ENCODE data around the gene ARID1B.
A peak's percentile ranks its signal among the peaks of the same experiment; 100 is the strongest.

ARID1B gene

DNA sequence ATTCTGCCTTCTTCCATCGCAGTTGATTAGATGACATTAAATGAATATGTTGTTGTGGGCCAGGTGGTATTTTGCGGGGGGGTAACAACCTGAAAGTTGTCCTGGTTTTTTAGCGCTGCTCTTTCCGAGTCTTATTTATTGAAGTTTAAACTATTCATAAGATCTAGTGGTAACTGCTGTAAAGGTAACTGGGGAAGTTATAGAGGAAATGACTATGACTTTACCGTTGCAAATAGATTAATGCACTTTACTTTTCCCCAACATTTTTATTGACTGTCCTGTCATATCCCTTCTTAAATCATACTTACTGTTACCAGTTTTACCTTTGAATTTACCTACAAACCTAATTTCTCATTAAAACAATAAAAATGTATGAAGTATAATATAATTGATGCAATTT is 173.4 kb downstream of the ARID1B start:
- H4K20me1 ChIP-seq (ENCODE audit: insufficient read depth, low read length), result no peaks in the 10 kb centered on the region
- no peaks in the 10 kb centered on the region for H3K9me3 ChIP-seq (ENCODE audit: low read length)
- no peaks in the 10 kb centered on the region for H3K27me3 ChIP-seq (ENCODE audit: insufficient read depth, low read length)
- H3K4me1 ChIP-seq (ENCODE audit: insufficient read depth, low read length, severe bottlenecking), result peaks cover 74% of the 10 kb centered on the region
- H3F3A ChIP-seq (ENCODE audit: insufficient read depth, low read length), result no peaks in the 10 kb centered on the region
- H3K27ac ChIP-seq (ENCODE audit: low read depth, low read length, poor library complexity, severe bottlenecking), result no peak overlapping the region
- no peak overlapping the region for H2AFZ ChIP-seq (ENCODE audit: low read length)
- no peaks in the 10 kb centered on the region for H3K9me2 ChIP-seq (ENCODE audit: low read depth, low read length)
- no peaks in the 10 kb centered on the region for H3K36me3 ChIP-seq (ENCODE audit: insufficient read depth, low read length)
- H3K4me3 ChIP-seq (ENCODE audit: low read depth, low read length, poor library complexity, severe bottlenecking), result no peak overlapping the region
- H3K9ac ChIP-seq (ENCODE audit: low read length), result no peak overlapping the region
- TF ChIP-seq EZH2 (IDR thresholded peaks at IDR 0.05; ENCODE audit: borderline replicate concordance, low read length), result no peak
- H3K79me2 ChIP-seq (ENCODE audit: insufficient read depth, low read length), result peaks cover 93% of the 10 kb centered on the region
- no peak overlapping the region for H3K4me2 ChIP-seq (ENCODE audit: low read length)

DNA sequence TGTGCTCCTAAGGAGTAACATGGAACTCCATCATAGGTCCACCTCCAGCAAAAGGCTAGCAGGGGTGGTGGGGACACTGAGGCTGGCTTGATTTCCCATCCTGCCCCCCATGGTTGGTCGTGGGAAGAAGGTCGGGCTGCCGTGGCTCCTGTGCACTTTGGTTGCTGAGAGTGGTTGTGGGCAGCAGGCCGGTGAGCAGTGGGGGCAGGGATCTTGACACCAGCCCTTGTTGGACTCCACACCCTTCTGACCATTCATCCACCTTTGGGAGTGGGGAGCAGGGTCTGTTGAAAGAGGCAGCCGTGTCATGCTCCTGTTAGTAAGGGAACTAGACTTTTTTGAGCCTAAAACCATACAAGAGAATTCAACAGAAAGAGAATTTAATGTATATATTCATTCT is 175.2 kb downstream of the ARID1B start:
- no peaks in the 10 kb centered on the region for H3K9me2 ChIP-seq (ENCODE audit: low read depth, low read length)
- peak overlapping the region; percentile 1; the same call in 1 of the 2 replicates for H3K9ac ChIP-seq (ENCODE audit: low read length)
- no peaks in the 10 kb centered on the region for H3K36me3 ChIP-seq (ENCODE audit: insufficient read depth, low read length)
- no peaks in the 10 kb centered on the region for H3K27me3 ChIP-seq (ENCODE audit: insufficient read depth, low read length)
- TF ChIP-seq EZH2 (IDR thresholded peaks at IDR 0.05; ENCODE audit: borderline replicate concordance, low read length), result no peak
- TF ChIP-seq, protein P1, sequence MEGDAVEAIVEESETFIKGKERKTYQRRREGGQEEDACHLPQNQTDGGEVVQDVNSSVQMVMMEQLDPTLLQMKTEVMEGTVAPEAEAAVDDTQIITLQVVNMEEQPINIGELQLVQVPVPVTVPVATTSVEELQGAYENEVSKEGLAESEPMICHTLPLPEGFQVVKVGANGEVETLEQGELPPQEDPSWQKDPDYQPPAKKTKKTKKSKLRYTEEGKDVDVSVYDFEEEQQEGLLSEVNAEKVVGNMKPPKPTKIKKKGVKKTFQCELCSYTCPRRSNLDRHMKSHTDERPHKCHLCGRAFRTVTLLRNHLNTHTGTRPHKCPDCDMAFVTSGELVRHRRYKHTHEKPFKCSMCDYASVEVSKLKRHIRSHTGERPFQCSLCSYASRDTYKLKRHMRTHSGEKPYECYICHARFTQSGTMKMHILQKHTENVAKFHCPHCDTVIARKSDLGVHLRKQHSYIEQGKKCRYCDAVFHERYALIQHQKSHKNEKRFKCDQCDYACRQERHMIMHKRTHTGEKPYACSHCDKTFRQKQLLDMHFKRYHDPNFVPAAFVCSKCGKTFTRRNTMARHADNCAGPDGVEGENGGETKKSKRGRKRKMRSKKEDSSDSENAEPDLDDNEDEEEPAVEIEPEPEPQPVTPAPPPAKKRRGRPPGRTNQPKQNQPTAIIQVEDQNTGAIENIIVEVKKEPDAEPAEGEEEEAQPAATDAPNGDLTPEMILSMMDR (IDR thresholded peaks at IDR 0.05; ENCODE audit: low read length), result no peak
- no peaks in the 10 kb centered on the region for H4K20me1 ChIP-seq (ENCODE audit: insufficient read depth, low read length)
- H3K79me2 ChIP-seq (ENCODE audit: insufficient read depth, low read length), result peaks cover 89% of the 10 kb centered on the region
- peak overlapping the region; percentile 55 for H3K4me2 ChIP-seq (ENCODE audit: low read length)
- H3F3A ChIP-seq (ENCODE audit: insufficient read depth, low read length), result no peaks in the 10 kb centered on the region
- peak overlapping the region; percentile 30 for H3K4me3 ChIP-seq (ENCODE audit: low read depth, low read length, poor library complexity, severe bottlenecking)
- H3K9me3 ChIP-seq (ENCODE audit: low read length), result no peaks in the 10 kb centered on the region
- no peak overlapping the region for H2AFZ ChIP-seq (ENCODE audit: low read length)
- H3K27ac ChIP-seq (ENCODE audit: low read depth, low read length, poor library complexity, severe bottlenecking), result peak overlapping the region; percentile 67
- H3K4me1 ChIP-seq (ENCODE audit: insufficient read depth, low read length, severe bottlenecking), result peaks cover 75% of the 10 kb centered on the region

DNA sequence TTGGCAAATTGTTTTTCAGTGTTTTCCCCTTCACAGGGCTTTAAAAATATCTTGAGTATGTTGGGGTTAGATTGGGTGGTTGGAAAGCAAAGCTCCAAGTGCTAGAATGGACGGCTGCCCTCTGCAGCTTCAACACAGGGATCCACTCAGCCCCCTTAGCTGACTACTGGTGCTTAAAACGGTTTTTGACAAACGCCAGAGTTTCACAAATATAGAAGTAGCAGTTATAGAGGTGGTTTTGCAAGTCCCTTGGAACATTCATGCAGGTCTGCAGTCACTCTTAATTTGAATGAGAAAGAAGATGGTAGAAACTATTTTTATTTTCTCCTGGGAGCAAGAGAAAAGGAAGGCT is 175.9 kb downstream of the ARID1B start:
- Histone ChIP-seq H3K9me3 (ENCODE audit: low read length) (no peaks in the 10 kb centered on the region), H3F3A (ENCODE audit: insufficient read depth, low read length) (no peaks in the 10 kb centered on the region), H4K20me1 (ENCODE audit: insufficient read depth, low read length) (no peaks in the 10 kb centered on the region), H3K27ac (ENCODE audit: low read depth, low read length, poor library complexity, severe bottlenecking) (peak overlapping the region; percentile 67), H3K27me3 (ENCODE audit: insufficient read depth, low read length) (no peaks in the 10 kb centered on the region), H3K4me1 (ENCODE audit: insufficient read depth, low read length, severe bottlenecking) (peaks cover 75% of the 10 kb centered on the region), H3K9ac (ENCODE audit: low read length) (no peak overlapping the region), H3K4me2 (ENCODE audit: low read length) (peak overlapping the region; percentile 55), H3K36me3 (ENCODE audit: insufficient read depth, low read length) (no peaks in the 10 kb centered on the region), H3K9me2 (ENCODE audit: low read depth, low read length) (no peaks in the 10 kb centered on the region), H3K79me2 (ENCODE audit: insufficient read depth, low read length) (peaks cover 86% of the 10 kb centered on the region), H2AFZ (ENCODE audit: low read length) (no peak overlapping the region), H3K4me3 (ENCODE audit: low read depth, low read length, poor library complexity, severe bottlenecking) (peak overlapping the region; percentile 30)
- TF ChIP-seq EZH2 (IDR thresholded peaks at IDR 0.05; ENCODE audit: borderline replicate concordance, low read length), result no peak
- TF ChIP-seq, protein P1 (IDR thresholded peaks at IDR 0.05; ENCODE audit: low read length), result no peak

DNA sequence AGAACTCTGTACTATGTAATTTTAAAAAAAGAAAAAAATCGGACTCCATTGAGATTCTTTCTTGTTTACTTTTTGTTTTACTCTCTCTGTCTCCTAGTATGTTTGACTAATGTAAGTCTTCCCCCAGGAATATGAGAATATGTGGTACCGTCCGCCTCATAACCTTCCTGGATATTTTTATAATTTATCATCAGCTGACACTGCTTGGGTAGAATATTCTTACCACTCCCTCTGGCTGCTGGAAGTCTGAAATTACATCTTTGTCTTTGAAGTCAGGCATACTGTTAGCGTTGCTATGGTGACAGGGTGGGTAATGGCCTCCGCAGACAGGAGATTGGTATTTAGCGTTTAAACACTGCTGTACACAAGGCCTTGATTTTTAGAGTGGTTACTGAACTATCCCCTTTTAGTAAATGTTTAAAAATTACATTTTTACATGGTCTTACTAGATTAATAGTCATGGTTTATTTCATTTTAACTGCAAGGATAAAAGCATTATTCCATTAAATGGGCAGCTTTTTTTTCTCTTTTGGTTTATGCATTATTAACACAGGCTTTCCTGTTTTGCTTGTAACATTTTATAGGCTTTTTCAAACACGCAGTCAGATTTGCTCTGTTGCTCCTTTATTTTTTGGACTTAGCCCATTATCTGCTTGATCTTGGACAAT is 176.4 kb downstream of the ARID1B start:
- Histone ChIP-seq H3K9me2 (ENCODE audit: low read depth, low read length) (no peaks in the 10 kb centered on the region), H3K4me3 (ENCODE audit: low read depth, low read length, poor library complexity, severe bottlenecking) (peak overlapping the region; percentile 30), H3K27me3 (ENCODE audit: insufficient read depth, low read length) (no peaks in the 10 kb centered on the region), H3K36me3 (ENCODE audit: insufficient read depth, low read length) (no peaks in the 10 kb centered on the region), H3K79me2 (ENCODE audit: insufficient read depth, low read length) (peaks cover 86% of the 10 kb centered on the region), H3K9ac (ENCODE audit: low read length) (0 out of 2 replicates have a peak overlapping the region, but pooled peaks have one; percentile 16), H3K9me3 (ENCODE audit: low read length) (no peaks in the 10 kb centered on the region), H3K4me2 (ENCODE audit: low read length) (peak overlapping the region; percentile 55), H3F3A (ENCODE audit: insufficient read depth, low read length) (no peaks in the 10 kb centered on the region), H4K20me1 (ENCODE audit: insufficient read depth, low read length) (no peaks in the 10 kb centered on the region), H3K4me1 (ENCODE audit: insufficient read depth, low read length, severe bottlenecking) (peaks cover 75% of the 10 kb centered on the region), H2AFZ (ENCODE audit: low read length) (no peak overlapping the region), H3K27ac (ENCODE audit: low read depth, low read length, poor library complexity, severe bottlenecking) (peak overlapping the region; percentile 67)
- TF ChIP-seq, protein P1 (IDR thresholded peaks at IDR 0.05; ENCODE audit: low read length), result peak; percentile 24; the same call in 1 of the 2 replicates
- TF ChIP-seq EZH2 (IDR thresholded peaks at IDR 0.05; ENCODE audit: borderline replicate concordance, low read length), result no peak

All from OCI-LY1 (cell line).